ENCODE measurements around the gene EFCAB13. TPM values are rescaled to one million over a fixed set of nuclear protein-coding genes. Genes with fewer than 3 reads are reported as not detected.

EFCAB13 gene, protein sequence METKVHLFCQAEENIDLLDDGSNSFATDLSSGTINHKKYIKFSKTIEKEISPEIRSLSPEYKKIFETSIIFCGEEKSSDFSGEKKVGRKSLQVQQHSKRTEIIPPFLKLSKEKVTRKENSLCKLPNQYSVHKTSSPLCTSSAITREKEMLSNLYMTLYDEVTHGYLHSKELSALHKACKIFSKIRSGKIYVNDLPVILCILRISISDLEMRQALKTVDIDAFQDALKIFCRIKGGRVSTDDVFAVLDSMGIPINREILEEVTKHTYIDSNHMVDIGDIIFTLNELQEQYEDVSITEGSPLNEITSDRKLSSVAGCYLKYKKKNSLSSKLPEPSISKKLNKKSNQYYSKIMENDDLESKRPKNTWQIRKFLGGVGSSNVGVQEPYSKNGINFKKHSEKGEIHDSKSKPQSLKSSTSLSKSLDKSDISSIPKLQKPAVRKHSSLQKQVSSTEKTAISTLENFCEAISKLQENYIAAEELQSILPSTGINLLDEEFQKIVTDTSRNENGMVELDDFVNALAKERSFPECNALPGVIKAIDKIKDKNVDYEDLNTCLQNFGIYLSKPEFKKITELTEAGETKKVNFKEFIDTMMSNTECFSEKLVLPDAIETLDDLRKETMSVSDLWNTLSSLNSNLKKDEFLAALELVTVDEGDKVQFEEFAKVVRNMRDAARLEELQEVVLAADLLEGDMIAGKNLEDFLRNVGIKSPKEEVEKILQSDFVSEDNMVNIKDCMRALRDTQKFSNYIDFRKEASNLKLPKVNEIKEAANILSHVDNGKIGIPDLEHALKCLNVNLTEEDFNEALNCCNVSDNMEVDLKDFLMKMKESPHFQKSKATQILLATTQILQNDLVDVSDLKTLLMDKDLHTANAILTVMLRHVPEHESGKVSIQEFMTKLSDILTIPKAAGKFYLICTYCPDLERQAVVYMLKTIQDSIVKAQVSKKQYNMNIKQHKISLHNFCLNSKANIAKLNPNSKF
- total RNA-seq: 1 to 10 TPM; 1.1 to 7.5 (median 3.5) TPM
- 1 to 10 TPM; 1.2 to 3.3 (median 1.3) TPM for polyA plus RNA-seq
- long read RNA-seq, donor 1: 0 reads
- long read RNA-seq, donor 2: 0 reads
- long read RNA-seq, donor 3: 0 reads
- long read RNA-seq, donor 4, partial matches to known transcripts: 0 of 2 reads
- long read RNA-seq, donor 4, other reads (novel, unspliced or antisense): 2 of 2 reads
- long read RNA-seq, donor 5, partial matches to known transcripts: 0 of 2 reads
- long read RNA-seq, donor 5, other reads (novel, unspliced or antisense): 2 of 2 reads
- long read RNA-seq, donor 6, partial matches to known transcripts: 0 of 2 reads
- long read RNA-seq, donor 6, other reads (novel, unspliced or antisense): 2 of 2 reads
- long read RNA-seq, donor 7: 0 reads
- long read RNA-seq, donor 8, partial matches to known transcripts: 0 of 7 reads
- long read RNA-seq, donor 8, other reads (novel, unspliced or antisense): 7 of 7 reads
- long read RNA-seq, donor 9, partial matches to known transcripts: 6 of 13 reads
- long read RNA-seq, donor 9, other reads (novel, unspliced or antisense): 7 of 13 reads
- long read RNA-seq, donor 10: 0 reads

DNA sequence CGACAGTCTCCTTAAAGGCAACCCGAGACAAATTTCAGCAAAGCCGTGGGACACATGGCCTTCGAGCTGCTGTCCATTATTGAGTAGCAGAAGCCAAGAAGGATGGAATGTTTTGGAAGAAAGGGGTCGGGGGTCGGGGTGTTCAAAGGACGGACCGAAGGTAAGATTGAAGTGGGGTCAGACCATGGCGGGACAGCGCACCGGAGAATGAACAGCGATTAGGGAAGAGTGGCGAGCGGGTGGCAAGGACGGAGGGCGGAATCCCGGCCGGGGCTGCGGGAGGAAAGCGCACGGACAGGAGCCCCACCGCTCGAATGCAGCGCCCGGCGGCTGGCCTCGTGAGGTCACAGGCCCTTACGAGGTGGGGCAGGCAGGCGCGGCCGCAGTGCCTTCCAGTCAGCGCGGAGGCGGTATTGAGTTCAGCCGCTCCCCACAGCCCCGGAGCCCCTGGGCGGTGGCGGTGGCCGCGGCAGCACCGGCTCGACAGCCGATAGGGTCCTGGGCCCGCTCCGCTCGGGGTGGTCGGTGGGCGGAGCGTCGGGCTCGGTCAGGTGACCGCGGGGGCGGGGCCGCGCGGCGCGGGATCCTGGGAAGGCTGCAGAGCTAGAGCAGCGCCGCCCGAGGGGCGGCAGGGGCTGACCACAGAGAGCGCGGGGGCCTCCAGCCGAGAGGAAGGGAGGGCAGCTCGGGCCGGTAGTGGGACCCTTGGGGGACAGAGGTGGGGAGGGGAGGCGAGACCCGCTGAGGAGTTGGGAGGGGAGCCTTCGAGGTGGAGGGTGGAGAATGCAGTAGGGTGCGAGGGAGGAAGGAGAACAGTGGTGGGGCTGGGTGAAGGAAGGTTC, at the start of gene EFCAB13:
Gene EFCAB13 (plus strand): TSS at position 574 of the 842 bp plus-strand sequence. CDS start 4,399 bp downstream, outside the sequence.
- 1% methylated on average over 33 to 72 of the region's 72 CpGs for WGBS, 4 donors
- H3K27me3 ChIP-seq: no peaks in the 10 kb centered on the region
- no peaks in the 10 kb centered on the region for H3K9me3 ChIP-seq (replicated peaks in 1 of 3)
- peaks cover 0 to 4% of the 10 kb centered on the region in 2 donors for H3K4me1 ChIP-seq (replicated peaks in 1 of 2)
- H3K4me3 ChIP-seq: peak within 1 kb of the TSS; percentile 24 to 85 (median 60)
- DNase-seq: peak; percentile 87 to 92 (median 89)
- intact Hi-C loops (cut with DNase I): no loop called here
- peak within 1 kb of the TSS; percentile 16 to 96 (median 86) for H3K27ac ChIP-seq
- TF ChIP-seq POLR2A (IDR thresholded peaks at IDR 0.05): peak; percentile 81 to 91
- TF ChIP-seq, protein P1, sequence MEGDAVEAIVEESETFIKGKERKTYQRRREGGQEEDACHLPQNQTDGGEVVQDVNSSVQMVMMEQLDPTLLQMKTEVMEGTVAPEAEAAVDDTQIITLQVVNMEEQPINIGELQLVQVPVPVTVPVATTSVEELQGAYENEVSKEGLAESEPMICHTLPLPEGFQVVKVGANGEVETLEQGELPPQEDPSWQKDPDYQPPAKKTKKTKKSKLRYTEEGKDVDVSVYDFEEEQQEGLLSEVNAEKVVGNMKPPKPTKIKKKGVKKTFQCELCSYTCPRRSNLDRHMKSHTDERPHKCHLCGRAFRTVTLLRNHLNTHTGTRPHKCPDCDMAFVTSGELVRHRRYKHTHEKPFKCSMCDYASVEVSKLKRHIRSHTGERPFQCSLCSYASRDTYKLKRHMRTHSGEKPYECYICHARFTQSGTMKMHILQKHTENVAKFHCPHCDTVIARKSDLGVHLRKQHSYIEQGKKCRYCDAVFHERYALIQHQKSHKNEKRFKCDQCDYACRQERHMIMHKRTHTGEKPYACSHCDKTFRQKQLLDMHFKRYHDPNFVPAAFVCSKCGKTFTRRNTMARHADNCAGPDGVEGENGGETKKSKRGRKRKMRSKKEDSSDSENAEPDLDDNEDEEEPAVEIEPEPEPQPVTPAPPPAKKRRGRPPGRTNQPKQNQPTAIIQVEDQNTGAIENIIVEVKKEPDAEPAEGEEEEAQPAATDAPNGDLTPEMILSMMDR (IDR thresholded peaks at IDR 0.05): peak in 2 of 6 experiments; percentile 22 to 50
- no peaks in the 10 kb centered on the region for H3K36me3 ChIP-seq (replicated peaks in 1 of 2)

DNA sequence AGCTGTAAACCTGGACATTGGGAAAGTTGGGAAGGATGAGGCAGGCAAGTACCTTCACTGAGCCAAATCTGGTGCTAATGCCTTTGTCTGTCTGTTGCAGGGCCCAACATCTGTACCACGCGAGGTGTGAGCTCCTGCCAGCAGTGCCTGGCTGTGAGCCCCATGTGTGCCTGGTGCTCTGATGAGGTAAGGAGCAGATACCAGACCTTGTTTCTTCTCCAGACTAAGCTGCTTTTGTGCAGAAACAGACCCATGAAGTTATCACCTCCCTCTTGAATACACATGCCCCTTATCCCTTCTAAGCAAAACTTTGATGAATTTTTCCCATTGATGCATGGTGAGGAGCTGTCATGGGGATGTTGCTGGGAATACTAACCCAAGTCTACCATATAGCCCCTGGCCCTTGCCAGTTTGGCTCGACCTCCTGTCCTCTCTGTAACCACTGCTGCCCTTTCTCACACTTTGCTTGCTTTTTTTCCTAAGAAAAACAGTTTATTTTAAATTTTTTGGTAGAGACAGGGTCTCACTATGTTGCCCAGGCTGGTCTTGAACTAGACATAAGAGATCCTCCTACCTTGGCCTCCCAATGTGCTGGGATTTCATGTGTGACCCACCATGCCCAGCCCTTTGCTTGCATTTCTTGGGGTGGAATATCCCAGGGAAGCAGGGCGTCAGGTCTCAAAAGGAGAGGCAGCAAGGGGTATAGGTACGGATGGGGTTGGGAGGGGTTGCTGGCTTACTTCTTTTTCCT, 49.3 kb upstream of the EFCAB13 start:
- DNase-seq: no peak
- Histone ChIP-seq H3K4me1 (replicated peaks in 1 of 2) (peaks cover 9 to 43% of the 10 kb centered on the region in 2 donors), H3K4me3 (no peak overlapping the region), H3K27ac (no peak overlapping the region), H3K9me3 (replicated peaks in 1 of 3) (no peaks in the 10 kb centered on the region), H3K36me3 (replicated peaks in 1 of 2) (no peaks in the 10 kb centered on the region), H3K27me3 (no peaks in the 10 kb centered on the region)
- intact Hi-C loops (cut with DNase I): no loop called here
- no peak for TF ChIP-seq POLR2A (IDR thresholded peaks at IDR 0.05)
- TF ChIP-seq, protein P1 (IDR thresholded peaks at IDR 0.05): no peak
- 87 to 96% (median 92%) methylated on average over 5 of the region's 5 CpGs for WGBS, 4 donors

Measured in adrenal gland (tissue), 19 donors.